ENCODE measurements around the gene DNAJC4.

Gene DNAJC4

GRCh38 chr11:64239662-64240434, 9.5 kb downstream of the DNAJC4 start:
- Histone ChIP-seq H2AFZ (ENCODE audit: low read depth, low read length, severe bottlenecking) (no peak overlapping the region), H3F3A (ENCODE audit: insufficient read depth) (peaks cover 42% of the 10 kb centered on the region), H3K4me2 (ENCODE audit: low read depth, low read length, poor library complexity, severe bottlenecking) (peak overlapping the region; percentile 61), H3K36me3 (ENCODE audit: low read length) (no peaks in the 10 kb centered on the region), H3K9me2 (replicated peaks; ENCODE audit: insufficient read depth, low read length) (no peaks in the 10 kb centered on the region), H3K79me2 (ENCODE audit: insufficient read depth, low read length) (peaks cover 14% of the 10 kb centered on the region; the same call in 1 of the 2 replicates), H3K27ac (ENCODE audit: low read depth, low read length) (peak overlapping the region; percentile 86), H3K27me3 (ENCODE audit: low read length) (no peaks in the 10 kb centered on the region), H3K9ac (ENCODE audit: low read length) (peak overlapping the region; percentile 72), H3K4me3 (ENCODE audit: insufficient read depth, low read length, poor library complexity, severe bottlenecking) (peak overlapping the region; percentile 61), H4K20me1 (ENCODE audit: low read depth, low read length) (no peaks in the 10 kb centered on the region), H3K9me3 (ENCODE audit: insufficient read depth, low read length) (no peaks in the 10 kb centered on the region)
- TF ChIP-seq EZH2phosphoT487 (conservative IDR thresholded peaks at IDR 0.05; ENCODE audit: low read length): no peak
- TF ChIP-seq, protein P1, sequence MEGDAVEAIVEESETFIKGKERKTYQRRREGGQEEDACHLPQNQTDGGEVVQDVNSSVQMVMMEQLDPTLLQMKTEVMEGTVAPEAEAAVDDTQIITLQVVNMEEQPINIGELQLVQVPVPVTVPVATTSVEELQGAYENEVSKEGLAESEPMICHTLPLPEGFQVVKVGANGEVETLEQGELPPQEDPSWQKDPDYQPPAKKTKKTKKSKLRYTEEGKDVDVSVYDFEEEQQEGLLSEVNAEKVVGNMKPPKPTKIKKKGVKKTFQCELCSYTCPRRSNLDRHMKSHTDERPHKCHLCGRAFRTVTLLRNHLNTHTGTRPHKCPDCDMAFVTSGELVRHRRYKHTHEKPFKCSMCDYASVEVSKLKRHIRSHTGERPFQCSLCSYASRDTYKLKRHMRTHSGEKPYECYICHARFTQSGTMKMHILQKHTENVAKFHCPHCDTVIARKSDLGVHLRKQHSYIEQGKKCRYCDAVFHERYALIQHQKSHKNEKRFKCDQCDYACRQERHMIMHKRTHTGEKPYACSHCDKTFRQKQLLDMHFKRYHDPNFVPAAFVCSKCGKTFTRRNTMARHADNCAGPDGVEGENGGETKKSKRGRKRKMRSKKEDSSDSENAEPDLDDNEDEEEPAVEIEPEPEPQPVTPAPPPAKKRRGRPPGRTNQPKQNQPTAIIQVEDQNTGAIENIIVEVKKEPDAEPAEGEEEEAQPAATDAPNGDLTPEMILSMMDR (IDR thresholded peaks at IDR 0.05; ENCODE audit: insufficient read depth, low read length, poor library complexity, severe bottlenecking): no peak

GRCh38 chr11:64240435-64241240, 10.3 kb downstream of the DNAJC4 start, which contains the start of gene FKBP2:
Gene FKBP2 (plus strand): TSS chr11:64241095. CDS start chr11:64242388, 1,293 bp downstream.
- Histone ChIP-seq H3K79me2 (ENCODE audit: insufficient read depth, low read length) (peaks cover 16% of the 10 kb centered on the region), H3K9me3 (ENCODE audit: insufficient read depth, low read length) (no peaks in the 10 kb centered on the region), H3F3A (ENCODE audit: insufficient read depth) (peaks cover 50% of the 10 kb centered on the region), H3K36me3 (ENCODE audit: low read length) (no peaks in the 10 kb centered on the region), H2AFZ (ENCODE audit: low read depth, low read length, severe bottlenecking) (no peak within 1 kb of the TSS), H3K9me2 (replicated peaks; ENCODE audit: insufficient read depth, low read length) (no peaks in the 10 kb centered on the region), H3K4me2 (ENCODE audit: low read depth, low read length, poor library complexity, severe bottlenecking) (peak within 1 kb of the TSS; percentile 93), H3K27ac (ENCODE audit: low read depth, low read length) (peak within 1 kb of the TSS; percentile 86), H3K9ac (ENCODE audit: low read length) (peak within 1 kb of the TSS; percentile 72), H4K20me1 (ENCODE audit: low read depth, low read length) (no peaks in the 10 kb centered on the region), H3K4me3 (ENCODE audit: insufficient read depth, low read length, poor library complexity, severe bottlenecking) (peak within 1 kb of the TSS; percentile 78), H3K27me3 (ENCODE audit: low read length) (no peaks in the 10 kb centered on the region)
- no peak for TF ChIP-seq EZH2phosphoT487 (conservative IDR thresholded peaks at IDR 0.05; ENCODE audit: low read length)
- TF ChIP-seq, protein P1 (IDR thresholded peaks at IDR 0.05; ENCODE audit: insufficient read depth, low read length, poor library complexity, severe bottlenecking): no peak

- H3K4me3 ChIP-seq (ENCODE audit: insufficient read depth, low read length, poor library complexity, severe bottlenecking): peak overlapping the region; percentile 61
- H2AFZ ChIP-seq (ENCODE audit: low read depth, low read length, severe bottlenecking): no peak overlapping the region
Measured at GRCh38 chr11:64241241-64241490, 10.8 kb downstream of the DNAJC4 start.

More at GRCh38 chr11:64241241-64241490, 10.8 kb downstream of the DNAJC4 start:
- Histone ChIP-seq H4K20me1 (ENCODE audit: low read depth, low read length) (no peaks in the 10 kb centered on the region), H3K9me3 (ENCODE audit: insufficient read depth, low read length) (no peaks in the 10 kb centered on the region), H3K9ac (ENCODE audit: low read length) (peak overlapping the region; percentile 72), H3K36me3 (ENCODE audit: low read length) (no peaks in the 10 kb centered on the region), H3K27ac (ENCODE audit: low read depth, low read length) (peak overlapping the region; percentile 86), H3F3A (ENCODE audit: insufficient read depth) (peaks cover 54% of the 10 kb centered on the region), H3K4me2 (ENCODE audit: low read depth, low read length, poor library complexity, severe bottlenecking) (peak overlapping the region; percentile 61), H3K9me2 (replicated peaks; ENCODE audit: insufficient read depth, low read length) (no peaks in the 10 kb centered on the region), H3K27me3 (ENCODE audit: low read length) (no peaks in the 10 kb centered on the region), H3K79me2 (ENCODE audit: insufficient read depth, low read length) (peaks cover 21% of the 10 kb centered on the region)
- TF ChIP-seq, protein P1 (IDR thresholded peaks at IDR 0.05; ENCODE audit: insufficient read depth, low read length, poor library complexity, severe bottlenecking): no peak
- no peak for TF ChIP-seq EZH2phosphoT487 (conservative IDR thresholded peaks at IDR 0.05; ENCODE audit: low read length)

All from SU-DHL-6 (cell line).